Neuronal stem cell (in vitro differentiated cells): ENCODE measurements around the gene S100A4.

ENCODE experiments used
- DNase-seq: peaks from one replicate; pipeline ENCODE4 v3.0.0-alpha.2; 2013; ENCODE audit warnings: low spot score
- H2AFZ ChIP-seq: one replicate; pipeline ENCODE4 v1.6.1; 2013; ENCODE audit warnings: mild to moderate bottlenecking, low read length, inconsistent platforms
- H2AK5ac ChIP-seq: 2 replicates; pipeline ENCODE4 v1.6.1; 2013; ENCODE audit warnings: low read depth, mild to moderate bottlenecking, inconsistent platforms, low read length, moderate library complexity, mixed read lengths
- H2BK120ac ChIP-seq: 2 replicates; pipeline ENCODE4 v1.6.1; 2013; ENCODE audit warnings: low read depth, mild to moderate bottlenecking, inconsistent platforms, low read length, moderate library complexity, mixed read lengths
- H2BK12ac ChIP-seq: one replicate; pipeline ENCODE4 v1.6.1; 2013; ENCODE audit warnings: low read length, inconsistent platforms
- H2BK15ac ChIP-seq: 2 replicates; pipeline ENCODE4 v1.6.1; 2013; ENCODE audit warnings: mild to moderate bottlenecking, low read length, inconsistent platforms, mixed read lengths
- H2BK5ac ChIP-seq: one replicate; pipeline ENCODE4 v1.6.1; 2013; ENCODE audit warnings: inconsistent platforms, mild to moderate bottlenecking, low read length, moderate library complexity
- H3K14ac ChIP-seq: one replicate; pipeline ENCODE4 v1.6.1; 2013; ENCODE audit warnings: low read length, inconsistent platforms
- H3K18ac ChIP-seq: 2 replicates; pipeline ENCODE4 v1.6.1; 2013; ENCODE audit warnings: low read length, inconsistent platforms
- H3K23ac ChIP-seq: 2 replicates; pipeline ENCODE4 v1.6.1; 2013; ENCODE audit warnings: low read depth, mild to moderate bottlenecking, mixed read lengths, low read length, inconsistent platforms; ENCODE audit not compliant: poor library complexity
- H3K27ac ChIP-seq: replicated peaks from 3 replicates; pipeline ENCODE4 v1.5.1; 2013; ENCODE audit warnings: low read length, inconsistent platforms
- H3K27me3 ChIP-seq, 3 experiments: 2 replicates each; pipeline ENCODE4 v1.6.1; 2013; ENCODE audit warnings: low read length in 3 of 3, mild to moderate bottlenecking in 2 of 3, inconsistent platforms in 1 of 3, low read depth in 1 of 3, mixed read lengths in 1 of 3, moderate library complexity in 1 of 3; ENCODE audit not compliant: control insufficient read depth in 3 of 3, insufficient read depth in 3 of 3
- H3K36me3 ChIP-seq, 2 donors: replicated peaks in 1 of 2; 2 replicates each; pipeline ENCODE4 v1.6.1; 2013; ENCODE audit warnings: low read length in 2 of 2; ENCODE audit not compliant: control insufficient read depth in 2 of 2, insufficient read depth in 2 of 2
- H3K4ac ChIP-seq: 2 replicates; pipeline ENCODE4 v1.6.1; 2013; ENCODE audit warnings: inconsistent platforms, mild to moderate bottlenecking, low read length, moderate library complexity
- H3K4me1 ChIP-seq, 2 donors: 1 replicate in 1 of 2; 2 replicates in 1 of 2; pipeline ENCODE4 v1.6.1; 2013; ENCODE audit warnings: low read length in 2 of 2, low read depth in 1 of 2; ENCODE audit not compliant: control insufficient read depth in 2 of 2, insufficient read depth in 1 of 2
- H3K4me2 ChIP-seq: one replicate; pipeline ENCODE4 v1.6.1; 2013; ENCODE audit warnings: mild to moderate bottlenecking, low read length, inconsistent platforms; ENCODE audit not compliant: insufficient read depth, poor library complexity, severe bottlenecking
- H3K4me3 ChIP-seq, 2 donors: 2 replicates each; pipeline ENCODE4 v1.5.1; 2013; ENCODE audit warnings: low read length in 2 of 2, mild to moderate bottlenecking in 2 of 2, inconsistent platforms in 1 of 2, moderate library complexity in 1 of 2
- H3K79me1 ChIP-seq: one replicate; pipeline ENCODE4 v1.6.1; 2013; ENCODE audit warnings: low read depth, mild to moderate bottlenecking, inconsistent platforms, low read length, moderate library complexity
- H3K9ac ChIP-seq: one replicate; pipeline ENCODE4 v1.6.1; 2013; ENCODE audit warnings: mild to moderate bottlenecking, low read depth, low read length, inconsistent platforms; ENCODE audit not compliant: poor library complexity
- H3K9me3 ChIP-seq, 2 donors: replicated peaks in 1 of 2; 2 replicates each; pipeline versions ENCODE3 to v1.6.1; 2013; ENCODE audit warnings: low read length in 2 of 2, mild to moderate bottlenecking in 2 of 2, inconsistent platforms in 1 of 2, low read depth in 1 of 2, mixed read lengths in 1 of 2, moderate library complexity in 1 of 2; ENCODE audit not compliant: control insufficient read depth in 2 of 2, insufficient read depth in 1 of 2
- H4K8ac ChIP-seq: one replicate; pipeline ENCODE4 v1.6.1; 2013; ENCODE audit warnings: low read depth, mild to moderate bottlenecking, inconsistent platforms, low read length, moderate library complexity
- H4K91ac ChIP-seq: one replicate; pipeline ENCODE4 v1.6.1; 2013; ENCODE audit warnings: low read length, low read depth, mild to moderate bottlenecking, inconsistent platforms; ENCODE audit not compliant: poor library complexity
- WGBS, 2 donors: extraction: QIAGEN DNeasy Blood & Tissue Kit; methylation state at CpG; one replicate each; pipeline ENCODE4 v1.1.7; 2013; ENCODE audit warnings: missing lambda C conversion rate in 2 of 2, mixed read lengths in 1 of 2; ENCODE audit not compliant: insufficient read length in 2 of 2, insufficient replicate concordance in 1 of 2; ENCODE audit errors: extremely low coverage in 2 of 2; 5-methylcytosine and 5-hydroxymethylcytosine counted together

S100A4 gene

GRCh38 chr1:153546796-153547559 lies 1.4 kb upstream of the S100A4 start:
- Histone ChIP-seq H3K4me2 (no peak overlapping the region), H2BK12ac (peak overlapping the region; percentile 79), H3K4ac (no peak overlapping the region), H3K14ac (peak overlapping the region; percentile 1), H2BK15ac (peak overlapping the region; percentile 76), H4K8ac (no peak overlapping the region), H4K91ac (peak overlapping the region; percentile 17), H3K18ac (peak overlapping the region; percentile 94), H2BK120ac (peak overlapping the region; percentile 90), H3K4me1 (peaks cover 13 to 31% of the 10 kb centered on the region in 2 donors), H3K9me3 (no peaks in the 10 kb centered on the region), H3K23ac (peak overlapping the region; percentile 47), H3K27me3 (peaks cover 0 to 37% (median 0%) of the 10 kb centered on the region in 3 experiments), H3K79me1 (no peaks in the 10 kb centered on the region), H3K4me3 (no peak overlapping the region), H3K36me3 (no peaks in the 10 kb centered on the region), H2AK5ac (peak overlapping the region; percentile 76), H2BK5ac (peak overlapping the region; percentile 89), H3K9ac (no peak overlapping the region), H2AFZ (peak overlapping the region; percentile 76), H3K27ac (peak overlapping the region; percentile 4)
- no peak for DNase-seq
- no CpG with 5 or more reads among the region's 14 CpGs for WGBS, 2 donors

DNA sequence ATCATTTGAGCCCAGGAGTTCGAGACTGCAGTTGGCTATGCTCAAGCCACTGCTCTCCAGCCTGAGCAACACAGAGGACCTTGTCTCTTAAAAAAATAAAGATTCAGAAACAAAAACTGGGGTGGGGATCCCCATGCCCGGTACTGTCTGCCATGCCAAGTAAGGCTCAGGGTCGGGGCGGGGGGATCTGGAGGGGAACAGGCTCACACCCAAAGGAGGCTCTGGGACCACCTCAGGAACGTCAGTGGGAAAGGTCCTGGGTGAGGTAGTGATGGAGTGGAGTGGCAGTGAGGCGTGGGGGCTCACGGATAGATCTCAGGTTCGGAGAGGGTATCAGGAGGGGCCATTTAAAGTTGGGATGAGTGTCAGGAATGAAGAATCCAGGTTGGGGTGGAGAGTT lies 765 bp upstream of the S100A4 start:
- H3K14ac ChIP-seq: no peak overlapping the region
- H3K9me3 ChIP-seq: no peaks in the 10 kb centered on the region
- H3K4ac ChIP-seq: no peak overlapping the region
- no peak overlapping the region for H3K9ac ChIP-seq
- peak overlapping the region; percentile 94 for H2BK5ac ChIP-seq
- H3K27me3 ChIP-seq: peaks cover 0 to 37% (median 0%) of the 10 kb centered on the region in 3 experiments
- no peak overlapping the region for H2BK12ac ChIP-seq
- no peak overlapping the region for H3K27ac ChIP-seq
- H3K4me3 ChIP-seq: no peak overlapping the region
- H3K79me1 ChIP-seq: no peaks in the 10 kb centered on the region
- peak overlapping the region; percentile 76 for H2BK15ac ChIP-seq
- no peak overlapping the region for H2AFZ ChIP-seq
- H4K91ac ChIP-seq: no peak overlapping the region
- H3K23ac ChIP-seq: no peak overlapping the region
- H2AK5ac ChIP-seq: peak overlapping the region; percentile 61
- peak overlapping the region; percentile 90 for H2BK120ac ChIP-seq
- no peaks in the 10 kb centered on the region for H3K36me3 ChIP-seq
- peak overlapping the region; percentile 92 for H3K18ac ChIP-seq
- H3K4me1 ChIP-seq: peaks cover 13 to 31% of the 10 kb centered on the region in 2 donors
- no peak for DNase-seq
- no peak overlapping the region for H4K8ac ChIP-seq
- H3K4me2 ChIP-seq: no peak overlapping the region
- no CpG with 5 or more reads among the region's 8 CpGs for WGBS, 2 donors

- Histone ChIP-seq H3K23ac (peak overlapping the region; percentile 56), H3K4ac (peak overlapping the region; percentile 79), H3K18ac (peak overlapping the region; percentile 97), H2BK12ac (peak overlapping the region; percentile 79), H3K9me3 (no peaks in the 10 kb centered on the region), H2AFZ (peak overlapping the region; percentile 85), H2BK15ac (peak overlapping the region; percentile 78), H2AK5ac (peak overlapping the region; percentile 99), H3K9ac (peak overlapping the region; percentile 86), H3K4me1 (peaks cover 13 to 31% of the 10 kb centered on the region in 2 donors), H3K14ac (no peak overlapping the region), H4K8ac (peak overlapping the region; percentile 92), H3K36me3 (no peaks in the 10 kb centered on the region), H3K79me1 (no peaks in the 10 kb centered on the region), H3K27ac (peak overlapping the region; percentile 94), H3K27me3 (peaks cover 0 to 30% (median 0%) of the 10 kb centered on the region in 3 experiments), H2BK120ac (peak overlapping the region; percentile 48), H3K4me2 (peak overlapping the region; percentile 48), H3K4me3 (peak overlapping the region in 1 of 2 donors; percentile 37), H4K91ac (peak overlapping the region; percentile 81), H2BK5ac (peak overlapping the region; percentile 85)
- WGBS, 2 donors: no CpG with 5 or more reads among the region's 10 CpGs
- no peak for DNase-seq
These were observed 1.0 kb downstream of the S100A4 start for GRCh38 chr1:153544453-153545066.

DNA sequence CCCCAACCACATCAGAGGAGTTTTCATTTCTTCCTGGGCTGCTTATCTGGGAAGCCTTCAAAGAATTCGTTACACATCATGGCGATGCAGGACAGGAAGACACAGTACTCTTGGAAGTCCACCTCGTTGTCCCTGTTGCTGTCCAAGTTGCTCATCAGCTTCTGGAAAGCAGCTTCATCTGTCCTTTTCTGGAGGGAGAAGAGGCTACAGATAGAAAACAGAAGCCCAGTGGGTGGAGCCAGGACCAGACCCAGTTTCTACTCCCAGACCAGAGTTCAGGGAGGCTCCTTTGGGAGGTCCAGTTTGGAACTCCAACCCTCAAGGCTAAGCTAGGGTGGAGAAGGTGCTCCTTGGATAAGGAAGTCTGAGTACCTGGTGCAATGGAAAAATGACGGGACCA lies 1.9 kb downstream of the S100A4 start:
- Histone ChIP-seq H3K4me3 (no peak overlapping the region), H3K23ac (no peak overlapping the region), H2BK15ac (no peak overlapping the region), H4K91ac (no peak overlapping the region), H3K4me2 (no peak overlapping the region), H2BK12ac (no peak overlapping the region), H3K27me3 (peaks cover 0 to 24% (median 0%) of the 10 kb centered on the region in 3 experiments), H3K4ac (no peak overlapping the region), H4K8ac (no peak overlapping the region), H3K14ac (no peak overlapping the region), H2AFZ (no peak overlapping the region), H3K36me3 (no peaks in the 10 kb centered on the region), H3K79me1 (no peaks in the 10 kb centered on the region), H3K18ac (no peak overlapping the region), H2BK5ac (no peak overlapping the region), H2BK120ac (no peak overlapping the region), H3K4me1 (peaks cover 13 to 31% of the 10 kb centered on the region in 2 donors), H3K9me3 (no peaks in the 10 kb centered on the region), H3K27ac (no peak overlapping the region), H3K9ac (no peak overlapping the region), H2AK5ac (peak overlapping the region; percentile 5)
- WGBS, 2 donors: no CpG with 5 or more reads among the region's 4 CpGs
- DNase-seq: no peak
